ENCODE measurements around the gene ERN2. TPM values are rescaled to one million over a fixed set of nuclear protein-coding genes. Genes with fewer than 3 reads are reported as not detected.
A peak's percentile ranks its signal among the peaks of the same experiment; 100 is the strongest.

ERN2 gene
- total and polyA plus RNA-seq, 11 donors = 0.07 TPM; not detected in 10

GRCh38 chr16:23687034-23687808 is 25.8 kb downstream of the ERN2 start:
- Histone ChIP-seq H3K4me3 (no peak overlapping the region), H3K9me3 (no peaks in the 10 kb centered on the region), H3K27me3 (no peaks in the 10 kb centered on the region), H3K27ac (no peak overlapping the region), H3K4me1 (no peaks in the 10 kb centered on the region), H3K36me3 (peaks cover 0 to 82% (median 71%) of the 10 kb centered on the region in 9 donors)
- no peak for ATAC-seq
- no peak for TF ChIP-seq CTCF (IDR thresholded peaks at IDR 0.05)
- TF ChIP-seq POLR2A (IDR thresholded peaks at IDR 0.05) = no peak
- intact Hi-C loops (cut with DNase I) = no loop called here
- no peak for DNase-seq
- WGBS, 4 donors = 94 to 97% (median 96%) methylated on average over 14 to 16 of the region's 16 CpGs

GRCh38 chr16:23683487-23683886 is 29.5 kb downstream of the ERN2 start:
- Histone ChIP-seq H3K27me3 (no peaks in the 10 kb centered on the region), H3K36me3 (peaks cover 0 to 72% (median 62%) of the 10 kb centered on the region in 9 donors), H3K4me1 (peaks cover 0 to 14% (median 7%) of the 10 kb centered on the region in 12 donors), H3K27ac (no peak overlapping the region), H3K9me3 (no peaks in the 10 kb centered on the region), H3K4me3 (no peak overlapping the region)
- DNase-seq (no peak), ATAC-seq (no peak)
- TF ChIP-seq POLR2A (IDR thresholded peaks at IDR 0.05) (no peak), CTCF (IDR thresholded peaks at IDR 0.05) (no peak)
- 84 to 95% (median 91%) methylated on average over 3 of the region's 3 CpGs for WGBS, 4 donors
- intact Hi-C loops (cut with DNase I) = no loop called here

GRCh38 chr16:23682181-23682580 is 30.8 kb downstream of the ERN2 start:
- TF ChIP-seq POLR2A (IDR thresholded peaks at IDR 0.05) (no peak), CTCF (IDR thresholded peaks at IDR 0.05) (no peak)
- ATAC-seq (no peak), DNase-seq (no peak)
- Histone ChIP-seq H3K27ac (no peak overlapping the region), H3K4me3 (no peak overlapping the region), H3K4me1 (peaks cover 0 to 18% (median 13%) of the 10 kb centered on the region in 12 donors), H3K27me3 (no peaks in the 10 kb centered on the region), H3K9me3 (no peaks in the 10 kb centered on the region), H3K36me3 (peaks cover 0 to 59% (median 49%) of the 10 kb centered on the region in 9 donors)
- intact Hi-C loops (cut with DNase I) = no loop called here
- WGBS, 4 donors = 88 to 94% (median 91%) methylated on average over 1 of the region's 1 CpG

DNA sequence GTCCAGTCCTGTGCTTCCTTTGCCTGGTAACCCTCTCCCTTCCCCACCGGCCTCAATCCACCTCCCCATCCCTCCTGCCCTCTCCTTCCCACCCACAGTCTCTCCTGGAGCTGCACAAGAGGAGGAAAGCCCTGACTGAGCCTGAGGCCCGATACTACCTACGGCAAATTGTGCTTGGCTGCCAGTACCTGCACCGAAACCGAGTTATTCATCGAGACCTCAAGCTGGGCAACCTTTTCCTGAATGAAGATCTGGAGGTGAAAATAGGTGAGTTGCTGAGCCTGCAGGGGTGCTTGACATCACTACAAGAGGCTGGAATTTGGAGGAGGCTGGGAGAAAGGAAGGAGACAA is 33.1 kb downstream of the ERN2 start:
- peaks cover 0 to 48% (median 34%) of the 10 kb centered on the region in 9 donors for H3K36me3 ChIP-seq
- H3K4me3 ChIP-seq = peak overlapping the region in 1 of 12 donors; percentile 71
- ATAC-seq (no peak), DNase-seq (no peak)
- H3K27me3 ChIP-seq = no peaks in the 10 kb centered on the region
- intact Hi-C loops (cut with DNase I) = no loop called here
- TF ChIP-seq POLR2A (IDR thresholded peaks at IDR 0.05) = no peak
- TF ChIP-seq CTCF (IDR thresholded peaks at IDR 0.05) = no peak
- no peak overlapping the region for H3K27ac ChIP-seq
- H3K9me3 ChIP-seq = no peaks in the 10 kb centered on the region
- peaks cover 0 to 18% (median 13%) of the 10 kb centered on the region in 12 donors for H3K4me1 ChIP-seq
- WGBS, 4 donors = 56 to 63% (median 58%) methylated on average over 6 of the region's 6 CpGs

Data from heart left ventricle (tissue), 16 donors.